ENCODE results near the gene CLRN1.

DNA sequence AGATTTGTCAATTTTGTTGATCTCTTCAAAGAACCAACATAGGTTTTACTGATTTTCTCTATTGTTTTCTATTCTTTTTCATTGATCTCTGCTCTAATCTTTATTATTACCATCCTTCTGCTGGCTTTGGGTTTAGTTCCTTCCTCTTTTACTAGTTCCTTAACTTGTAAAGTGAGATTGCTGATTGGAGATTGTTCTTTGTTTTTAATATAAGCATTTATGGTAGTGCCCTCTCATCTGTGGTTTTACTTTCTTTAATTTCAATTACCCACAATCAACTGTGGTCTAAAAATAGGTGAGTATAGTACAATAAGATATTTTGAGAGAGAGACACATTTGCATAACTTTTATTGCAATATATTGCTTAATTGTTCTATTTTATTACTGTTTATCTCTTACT lies 13.2 kb upstream of the CLRN1 start:
- TF ChIP-seq YY1 (IDR thresholded peaks at IDR 0.05; ENCODE audit: insufficient read depth, insufficient read length) = no peak
- TF ChIP-seq ZNF274 (IDR thresholded peaks at IDR 0.05; ENCODE audit: low read depth, low read length) = no peak

Measured in NT2/D1 (cell line).